HG03469 (cell line): ENCODE results near the gene WNT3A.
"Not testable (repeated sequence)": the region's sequence is repeated elsewhere in the genome, so short reads cannot be mapped to it uniquely, and the experiment has no call there.

Experiments used
- ATAC-seq: cut with Tn5 transposase; IDR thresholded peaks from one replicate; pipeline ENCODE4 v1.9.1; 2021; ENCODE audit warnings: mild to moderate bottlenecking, moderate library complexity, moderate number of reproducible peaks; ENCODE audit not compliant: unreplicated experiment

The WNT3A gene

GRCh38 chr1:228010921-228011320 is 4.1 kb downstream of the WNT3A start:
- ATAC-seq: no peak

GRCh38 chr1:228011721-228012311 is 5.0 kb downstream of the WNT3A start:
- no peak for ATAC-seq

- ATAC-seq: no peak
These were observed 5.8 kb downstream of the WNT3A start for GRCh38 chr1:228012555-228012954.

- no peak for ATAC-seq
These were observed 6.5 kb downstream of the WNT3A start for GRCh38 chr1:228013131-228013934.

GRCh38 chr1:228013935-228014930 is 7.4 kb downstream of the WNT3A start:
- ATAC-seq: no peak

- ATAC-seq: no peak
These were observed 8.7 kb downstream of the WNT3A start for GRCh38 chr1:228015276-228016180.

GRCh38 chr1:228016181-228016510 is 9.3 kb downstream of the WNT3A start:
- no peak for ATAC-seq

GRCh38 chr1:228016653-228017355 is 10.0 kb downstream of the WNT3A start:
- ATAC-seq: no peak

- no peak for ATAC-seq
These were observed 10.7 kb downstream of the WNT3A start for GRCh38 chr1:228017356-228018124.

GRCh38 chr1:228018125-228018398 is 11.3 kb downstream of the WNT3A start:
- ATAC-seq: no peak

- no peak for ATAC-seq
These were observed 12.3 kb downstream of the WNT3A start for GRCh38 chr1:228018961-228019721.

- not testable (repeated sequence) for ATAC-seq
These were observed 12.9 kb downstream of the WNT3A start for GRCh38 chr1:228019722-228020083.

GRCh38 chr1:228020686-228021354 is 14.0 kb downstream of the WNT3A start:
- ATAC-seq: no peak

GRCh38 chr1:228021355-228022030 is 14.7 kb downstream of the WNT3A start:
- no peak for ATAC-seq

- ATAC-seq: no peak
These were observed 15.9 kb downstream of the WNT3A start for GRCh38 chr1:228022571-228023293.

- no peak for ATAC-seq
These were observed 16.5 kb downstream of the WNT3A start for GRCh38 chr1:228023294-228023639.

- ATAC-seq: no peak
These were observed 22.5 kb downstream of the WNT3A start for GRCh38 chr1:228029281-228029680.
